ENCODE results near the gene GNG12.

DNA sequence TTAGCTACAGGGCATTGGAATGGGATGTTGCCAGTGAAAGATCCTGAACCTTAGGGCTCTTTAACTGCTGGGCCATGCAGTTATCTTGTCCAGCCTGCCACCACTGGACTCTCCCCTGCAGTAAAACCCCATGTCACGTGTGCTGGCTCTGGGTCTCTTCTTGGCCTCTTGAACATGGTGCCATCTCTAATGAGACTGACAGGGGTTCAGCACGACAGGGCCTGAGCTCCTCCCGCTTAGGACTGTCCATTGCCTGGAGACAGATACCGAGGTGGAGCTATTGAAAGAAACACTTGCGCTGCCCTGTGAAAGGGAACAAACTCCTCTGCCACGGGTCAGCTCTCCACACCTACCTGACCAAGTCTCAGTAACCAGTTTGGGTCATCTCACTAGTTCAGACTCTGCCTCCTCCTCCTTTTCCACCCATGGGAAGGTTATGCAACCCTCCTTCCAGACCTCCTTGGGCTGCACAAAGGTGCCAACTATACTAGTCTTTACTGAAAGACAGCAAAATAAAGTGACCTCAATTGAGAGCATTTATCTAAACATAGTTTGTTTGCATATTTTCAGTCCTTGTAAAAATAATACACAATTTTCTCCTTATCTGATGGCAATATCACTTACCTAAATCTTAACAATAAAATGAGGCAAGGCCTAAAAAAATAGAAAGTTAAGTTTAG, 66.0 kb downstream of the GNG12 start:
- no peak for TF ChIP-seq EZH2 (IDR thresholded peaks at IDR 0.05; ENCODE audit: insufficient read depth, poor library complexity, severe bottlenecking)
- TF ChIP-seq EZH2phosphoT487 (IDR thresholded peaks at IDR 0.05; ENCODE audit: insufficient read depth, low read depth): no peak
